HG03520 (cell line): Measurements from ENCODE around the gene PAPOLG.
A peak's percentile ranks its signal among the peaks of the same experiment; 100 is the strongest.
"Not testable (repeated sequence)": the region's sequence is repeated elsewhere in the genome, so short reads cannot be mapped to it uniquely, and the experiment has no call there.

Experiments
- ATAC-seq: cut with Tn5 transposase; IDR thresholded peaks from one replicate; pipeline ENCODE4 v1.9.1; 2021; ENCODE audit warnings: mild to moderate bottlenecking, moderate library complexity; ENCODE audit not compliant: unreplicated experiment

Gene PAPOLG

GRCh38 chr2:60821587-60822302 lies 65.7 kb downstream of the PAPOLG start:
- no peak for ATAC-seq

GRCh38 chr2:60822987-60823386 lies 66.9 kb downstream of the PAPOLG start:
- ATAC-seq, result no peak

DNA sequence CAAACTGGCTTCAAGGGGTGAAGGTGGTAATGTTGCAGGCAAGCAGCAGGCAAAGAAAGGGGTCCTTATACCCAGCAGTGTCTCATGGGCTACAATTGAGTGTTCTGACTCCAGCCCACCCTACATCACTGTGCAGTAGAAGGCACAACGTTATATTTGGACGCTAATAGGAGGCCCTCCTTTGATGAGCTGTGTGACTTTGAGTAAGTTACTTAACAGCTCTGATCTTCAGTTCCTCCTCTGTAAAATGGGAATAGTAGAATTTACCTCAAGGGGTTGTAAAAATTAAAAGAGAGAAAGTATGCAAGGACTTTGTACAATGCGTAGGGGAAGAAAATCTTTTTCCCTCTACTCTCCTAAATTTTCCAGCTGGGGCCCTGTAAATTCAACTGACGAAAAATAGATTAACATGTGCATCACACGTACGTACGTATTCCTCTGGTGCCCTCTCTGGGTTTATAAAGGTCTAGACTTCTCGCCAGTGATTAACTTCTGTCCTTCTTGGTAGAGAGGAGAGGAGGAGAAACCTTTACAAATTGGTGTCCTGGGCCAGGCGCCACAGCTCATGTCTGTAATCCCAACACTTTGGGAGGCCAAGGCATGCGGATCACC lies 67.7 kb downstream of the PAPOLG start:
- no peak for ATAC-seq

GRCh38 chr2:60825666-60826065 lies 69.6 kb downstream of the PAPOLG start:
- no peak for ATAC-seq

- ATAC-seq, result no peak
These were observed 70.0 kb downstream of the PAPOLG start for GRCh38 chr2:60826111-60826510.

DNA sequence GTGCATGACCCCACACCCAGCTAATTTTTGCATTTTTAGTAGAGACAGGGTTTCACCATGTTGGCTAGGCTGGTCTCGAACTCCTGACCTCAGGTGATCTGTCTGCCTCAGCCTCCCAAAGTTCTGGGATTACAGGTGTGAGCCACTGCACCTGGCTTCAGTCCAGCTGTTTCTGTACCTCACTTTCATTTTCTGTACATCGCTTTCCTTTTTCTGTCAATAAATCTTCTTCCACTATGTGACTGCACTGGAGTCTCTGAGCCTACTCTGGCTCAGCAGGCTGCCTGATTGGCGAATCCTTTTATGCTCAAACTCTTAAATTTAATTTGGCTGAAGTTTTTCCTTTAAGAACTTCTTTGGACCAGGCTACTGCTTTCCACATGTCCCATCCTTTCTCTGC lies 70.8 kb downstream of the PAPOLG start:
- not testable (repeated sequence) for ATAC-seq

- ATAC-seq, result no peak
These were observed 71.3 kb downstream of the PAPOLG start for GRCh38 chr2:60827369-60827768.

DNA sequence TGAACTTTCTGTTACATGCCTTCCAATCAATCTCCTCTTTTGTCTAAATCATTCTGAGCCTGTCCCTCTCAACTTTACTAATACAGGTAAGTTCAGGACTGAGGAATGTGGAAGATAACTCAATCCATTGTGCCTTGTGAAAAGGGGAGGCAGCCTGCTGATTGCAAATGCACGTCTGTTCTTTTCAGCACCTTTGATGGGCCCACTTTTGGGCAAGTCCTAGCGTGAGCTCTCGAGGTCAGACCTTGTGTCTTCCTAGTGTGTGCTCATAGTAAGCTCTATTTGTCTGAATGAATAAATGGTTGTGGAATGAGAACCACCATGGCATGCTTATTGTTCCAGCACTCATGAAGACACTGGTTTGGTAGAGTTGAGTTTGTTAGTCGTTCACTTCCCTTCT lies 74.9 kb downstream of the PAPOLG start:
- ATAC-seq, result no peak

DNA sequence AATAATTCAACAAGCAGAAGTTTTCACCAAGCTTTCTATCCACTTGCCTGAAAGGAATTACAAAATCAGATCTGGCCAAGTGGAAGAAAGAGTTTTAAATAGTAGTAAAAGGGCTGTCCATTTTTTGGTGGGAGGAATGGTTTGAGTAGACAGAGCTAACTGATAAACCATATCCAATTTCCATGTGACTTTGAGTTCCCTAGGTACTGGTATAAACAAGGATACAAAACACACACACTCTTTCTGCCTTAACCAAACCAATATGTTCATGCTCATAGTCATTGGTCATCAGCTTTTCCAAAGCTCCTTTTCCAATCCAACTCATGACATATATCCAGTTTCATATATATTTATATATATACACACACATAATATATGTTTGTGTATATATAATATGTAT lies 75.9 kb downstream of the PAPOLG start:
- no peak for ATAC-seq

GRCh38 chr2:60832621-60833020 lies 76.6 kb downstream of the PAPOLG start:
- ATAC-seq, result no peak

GRCh38 chr2:60834270-60834717 lies 78.2 kb downstream of the PAPOLG start:
- peak; percentile 45 for ATAC-seq

- no peak for ATAC-seq
These were observed 80.4 kb downstream of the PAPOLG start for GRCh38 chr2:60836491-60836890.

DNA sequence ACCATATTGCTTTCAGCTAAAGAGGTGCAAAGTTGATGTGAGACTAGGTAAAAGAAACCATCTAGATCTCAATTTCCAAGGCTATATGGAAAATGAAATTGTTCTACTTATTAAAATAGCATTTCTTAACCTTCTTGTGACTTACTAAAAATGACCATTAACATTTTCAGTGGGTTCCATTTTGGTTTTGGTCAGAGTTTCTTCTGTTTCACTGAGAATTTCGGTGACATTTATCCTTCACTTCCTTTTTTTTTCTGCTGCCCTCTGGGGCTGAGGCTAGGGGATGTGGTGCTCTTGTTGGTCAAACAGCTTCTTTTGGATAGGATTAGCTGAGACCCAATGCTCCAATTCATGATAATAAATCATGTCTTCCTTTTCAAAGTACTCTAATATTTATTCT lies 81.1 kb downstream of the PAPOLG start:
- no peak for ATAC-seq

DNA sequence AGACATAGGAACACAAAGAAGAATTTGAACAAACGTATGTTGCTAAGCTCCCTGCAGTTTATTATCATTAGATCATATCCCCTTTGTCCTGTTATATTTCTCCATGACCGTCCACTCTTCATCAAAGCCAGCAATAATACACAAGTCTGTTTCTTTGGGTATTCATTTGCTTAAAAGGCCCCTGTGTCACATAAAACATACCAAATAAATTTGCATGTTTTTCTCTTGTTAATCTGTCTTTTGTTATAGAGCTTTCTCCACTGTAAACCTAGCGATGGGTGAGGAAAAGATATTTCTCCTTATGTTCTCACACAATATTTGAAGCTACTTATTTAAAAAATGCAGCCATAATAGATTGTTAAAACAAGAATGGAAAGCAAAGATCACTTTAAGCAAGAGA lies 82.4 kb downstream of the PAPOLG start:
- no peak for ATAC-seq

DNA sequence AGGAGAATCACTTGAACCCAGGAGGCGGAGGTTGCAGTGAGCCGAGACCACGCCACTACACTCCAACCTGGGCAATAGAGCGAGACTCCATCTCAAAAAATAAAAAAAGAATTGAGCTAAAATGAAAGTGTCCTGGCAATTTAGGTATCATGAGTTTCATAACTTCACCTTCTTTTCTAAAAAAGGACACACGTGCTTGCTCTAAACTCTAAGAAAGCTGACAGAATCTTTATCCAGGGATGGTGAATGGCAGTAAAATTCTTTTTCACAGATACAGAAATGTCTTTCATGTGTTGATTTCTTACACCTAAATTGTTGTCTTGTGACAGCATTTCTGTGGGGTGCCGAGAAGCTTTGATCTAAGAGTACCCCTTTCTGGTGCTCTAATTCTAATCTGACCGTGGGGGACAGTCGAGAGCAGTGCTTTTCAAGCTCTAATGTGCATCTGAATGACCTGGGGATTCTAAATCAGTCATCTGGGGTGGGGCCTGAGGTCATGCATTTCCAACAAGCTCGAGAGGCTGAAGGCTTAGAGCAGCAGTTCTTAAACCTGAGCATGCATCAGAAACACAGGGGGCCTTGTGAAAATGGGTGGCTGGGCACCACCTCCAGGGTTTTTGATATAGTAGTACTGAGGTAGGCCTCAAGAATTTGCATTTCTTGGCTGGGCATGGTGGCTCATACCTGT lies 83.2 kb downstream of the PAPOLG start:
- peak; percentile 47 for ATAC-seq

- ATAC-seq, result peak; percentile 46
These were observed 84.8 kb downstream of the PAPOLG start for GRCh38 chr2:60840880-60841279.

- ATAC-seq, result no peak
These were observed 86.9 kb downstream of the PAPOLG start for GRCh38 chr2:60843006-60843405.

DNA sequence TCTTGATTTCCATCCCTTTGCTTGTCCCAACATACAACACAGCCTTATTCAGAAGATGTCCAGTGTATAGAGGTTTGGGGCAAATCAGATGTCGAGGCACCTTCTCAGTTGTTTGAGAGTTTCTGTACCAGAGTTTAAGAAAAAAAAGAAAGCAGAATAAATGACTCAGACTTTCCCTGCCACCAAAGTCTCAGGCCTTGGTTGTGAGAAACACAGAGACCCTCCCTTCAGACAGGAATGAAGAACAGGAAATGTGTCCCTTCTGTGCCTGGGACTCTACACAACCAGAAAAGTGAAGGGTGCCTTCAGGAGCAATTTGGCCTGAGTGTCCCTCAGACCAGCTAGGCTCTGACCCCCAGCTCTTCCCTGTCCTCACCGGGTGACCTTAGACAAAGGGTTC lies 88.0 kb downstream of the PAPOLG start:
- no peak for ATAC-seq

- ATAC-seq, result no peak
These were observed 91.8 kb downstream of the PAPOLG start for GRCh38 chr2:60847854-60848253.
